ENCODE measurements around the gene COMTD1. TPM values are rescaled to one million over a fixed set of nuclear protein-coding genes. Genes with fewer than 3 reads are reported as not detected.
A peak's percentile ranks its signal among the peaks of the same experiment; 100 is the strongest.

COMTD1 gene
- total RNA-seq (2014; rRNA removed; shearing (Covaris generic)), result 30.1 and 30.4 TPM in 2 replicates
- 16.4 and 19.4 TPM in 2 replicates for polyA plus RNA-seq (2015; cell fraction: cytosol; rRNA removed)
- 21.4 and 35.8 TPM in 2 replicates for polyA plus RNA-seq (2015; cell fraction: nucleus; rRNA removed)

GRCh38 chr10:75235375-75236177 is at the start of gene COMTD1:
TSS of gene COMTD1 (minus strand) at chr10:75235957. CDS start at chr10:75235928, 29 bp downstream.
- DNase-seq (ENCODE audit: low read depth), result peak; percentile 90

- no peak for DNase-seq (ENCODE audit: low read depth)
These were observed 48.1 kb upstream of the COMTD1 start for GRCh38 chr10:75283671-75284470.

GRCh38 chr10:75283078-75283670 is 47.4 kb upstream of the COMTD1 start:
- peak; percentile 17 for DNase-seq (ENCODE audit: low read depth)

GRCh38 chr10:75281974-75282373 is 46.2 kb upstream of the COMTD1 start:
- DNase-seq (ENCODE audit: low read depth), result no peak

- no peak for DNase-seq (ENCODE audit: low read depth)
These were observed 44.5 kb upstream of the COMTD1 start for GRCh38 chr10:75280236-75280635.

- no peak for DNase-seq (ENCODE audit: low read depth)
These were observed 40.5 kb upstream of the COMTD1 start for GRCh38 chr10:75276069-75276872.

GRCh38 chr10:75272896-75273295 is 37.1 kb upstream of the COMTD1 start:
- no peak for DNase-seq (ENCODE audit: low read depth)

- DNase-seq (ENCODE audit: low read depth), result no peak
These were observed 36.3 kb upstream of the COMTD1 start for GRCh38 chr10:75272094-75272493.

GRCh38 chr10:75269605-75270004 is 33.8 kb upstream of the COMTD1 start:
- DNase-seq (ENCODE audit: low read depth), result peak; percentile 20

GRCh38 chr10:75266945-75267344 is 31.2 kb upstream of the COMTD1 start:
- DNase-seq (ENCODE audit: low read depth), result no peak

- no peak for DNase-seq (ENCODE audit: low read depth)
These were observed 30.1 kb upstream of the COMTD1 start for GRCh38 chr10:75265856-75266255.

- no peak for DNase-seq (ENCODE audit: low read depth)
These were observed 28.0 kb upstream of the COMTD1 start for GRCh38 chr10:75263806-75264205.

- no peak for DNase-seq (ENCODE audit: low read depth)
These were observed 26.3 kb upstream of the COMTD1 start for GRCh38 chr10:75261813-75262705.

GRCh38 chr10:75260990-75261389 is 25.2 kb upstream of the COMTD1 start:
- no peak for DNase-seq (ENCODE audit: low read depth)

- DNase-seq (ENCODE audit: low read depth), result no peak
These were observed 19.0 kb upstream of the COMTD1 start for GRCh38 chr10:75254739-75255138.

GRCh38 chr10:75253281-75254220 is 17.8 kb upstream of the COMTD1 start:
- DNase-seq (ENCODE audit: low read depth), result no peak

GRCh38 chr10:75250934-75251333 is 15.2 kb upstream of the COMTD1 start:
- peak; percentile 46 for DNase-seq (ENCODE audit: low read depth)

- no peak for DNase-seq (ENCODE audit: low read depth)
These were observed 12.0 kb upstream of the COMTD1 start for GRCh38 chr10:75247797-75248196.

- no peak for DNase-seq (ENCODE audit: low read depth)
These were observed 10.7 kb upstream of the COMTD1 start for GRCh38 chr10:75246506-75246905.

All from HT1080 (cell line).